Nephron progenitor cell (in vitro differentiated cells): Measurements from ENCODE around the gene NOL7.

Source experiments
- DNase-seq: peaks from one replicate; pipeline ENCODE4 v3.0.0; 2021
- H3K27ac Mint-ChIP-seq: 2 replicates; pipeline ENCODE4 v1.8.0; 2021; ENCODE audit warnings: mild to moderate bottlenecking, moderate library complexity, mixed read lengths
- H3K27me3 Mint-ChIP-seq: 2 replicates; pipeline ENCODE4 v1.8.0; 2021; ENCODE audit warnings: mild to moderate bottlenecking, low read depth, mixed read lengths; ENCODE audit not compliant: poor library complexity
- H3K36me3 Mint-ChIP-seq: 2 replicates; pipeline ENCODE4 v1.8.0; 2021; ENCODE audit warnings: low read depth, mixed read lengths
- H3K4me1 Mint-ChIP-seq: 2 replicates; pipeline ENCODE4 v1.8.0; 2021; ENCODE audit warnings: mixed read lengths
- H3K4me3 Mint-ChIP-seq: 2 replicates; pipeline ENCODE4 v1.8.0; 2021; ENCODE audit warnings: mild to moderate bottlenecking, moderate library complexity, mixed read lengths
- H3K9me3 Mint-ChIP-seq: 2 replicates; pipeline ENCODE4 v1.8.0; 2021; ENCODE audit warnings: mild to moderate bottlenecking, moderate library complexity, mixed read lengths
- CTCF ChIP-seq: fragments of 200-600 bp; sonication (generic); IDR thresholded peaks from 2 replicates; pipeline ENCODE4 v1.5.0; 2021; ENCODE audit warnings: antibody characterized with exemption

The NOL7 gene

GRCh38 chr6:13613029-13613594 is 2.0 kb upstream of the NOL7 start:
- no peak overlapping the region for H3K27ac Mint-ChIP-seq
- H3K27me3 Mint-ChIP-seq, result peaks cover 3% of the 10 kb centered on the region
- no peak for TF ChIP-seq CTCF
- H3K9me3 Mint-ChIP-seq, result no peaks in the 10 kb centered on the region
- H3K36me3 Mint-ChIP-seq, result peaks cover 21% of the 10 kb centered on the region
- H3K4me3 Mint-ChIP-seq, result peak overlapping the region; percentile 99
- no peak for DNase-seq
- peaks cover 42% of the 10 kb centered on the region for H3K4me1 Mint-ChIP-seq

DNA sequence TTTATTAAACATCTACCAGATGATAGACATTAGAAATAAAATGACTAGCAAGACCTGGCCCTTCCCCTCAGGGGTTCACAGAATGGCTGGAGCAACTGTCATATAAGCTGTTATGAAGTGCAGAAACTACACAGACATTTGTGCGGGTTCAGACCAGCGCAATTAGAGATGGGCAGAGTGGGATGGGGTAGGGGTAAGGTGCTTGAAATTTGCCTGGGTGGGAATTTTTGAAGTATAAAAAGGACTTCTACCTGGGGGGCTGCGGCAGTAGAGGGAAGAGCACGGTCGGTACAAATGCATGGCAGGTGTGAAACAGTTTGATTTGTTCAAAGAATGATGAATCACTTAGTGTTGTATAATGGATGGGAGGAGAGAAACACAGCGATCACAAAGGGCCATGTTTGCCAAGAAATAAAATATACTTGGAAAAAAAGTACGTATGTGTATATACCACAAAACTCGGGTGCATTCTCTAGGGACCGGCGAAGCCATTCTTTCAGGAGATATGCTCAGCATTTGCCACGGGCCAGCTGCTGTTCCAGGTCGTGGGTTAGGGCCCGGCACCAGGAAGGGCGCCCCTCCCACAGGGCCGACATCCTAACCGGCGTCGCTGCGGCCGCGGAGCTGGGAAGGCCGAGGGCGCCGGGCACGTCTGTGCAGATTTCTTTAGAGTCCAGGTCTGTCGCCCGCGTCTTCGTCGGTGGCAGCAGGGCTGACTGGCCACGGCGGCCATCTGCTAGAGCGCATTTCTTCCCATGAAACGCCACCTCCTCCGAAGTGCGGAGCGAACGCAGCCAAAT is 809 bp upstream of the NOL7 start:
- Mint-ChIP-seq H3K36me3 (peaks cover 27% of the 10 kb centered on the region), H3K27me3 (peaks cover 3% of the 10 kb centered on the region), H3K4me3 (peak overlapping the region; percentile 99), H3K9me3 (no peaks in the 10 kb centered on the region), H3K4me1 (peaks cover 42% of the 10 kb centered on the region), H3K27ac (peak overlapping the region; percentile 98)
- no peak for TF ChIP-seq CTCF
- peak; percentile 70 for DNase-seq

GRCh38 chr6:13615792-13616120 is 621 bp downstream of the NOL7 start:
- peak; percentile 71 for DNase-seq
- H3K4me3 Mint-ChIP-seq, result peak overlapping the region; percentile 99
- H3K27me3 Mint-ChIP-seq, result no peaks in the 10 kb centered on the region
- TF ChIP-seq CTCF, result no peak
- H3K36me3 Mint-ChIP-seq, result peaks cover 41% of the 10 kb centered on the region
- no peaks in the 10 kb centered on the region for H3K9me3 Mint-ChIP-seq
- H3K4me1 Mint-ChIP-seq, result peaks cover 42% of the 10 kb centered on the region
- peak overlapping the region; percentile 98 for H3K27ac Mint-ChIP-seq

DNA sequence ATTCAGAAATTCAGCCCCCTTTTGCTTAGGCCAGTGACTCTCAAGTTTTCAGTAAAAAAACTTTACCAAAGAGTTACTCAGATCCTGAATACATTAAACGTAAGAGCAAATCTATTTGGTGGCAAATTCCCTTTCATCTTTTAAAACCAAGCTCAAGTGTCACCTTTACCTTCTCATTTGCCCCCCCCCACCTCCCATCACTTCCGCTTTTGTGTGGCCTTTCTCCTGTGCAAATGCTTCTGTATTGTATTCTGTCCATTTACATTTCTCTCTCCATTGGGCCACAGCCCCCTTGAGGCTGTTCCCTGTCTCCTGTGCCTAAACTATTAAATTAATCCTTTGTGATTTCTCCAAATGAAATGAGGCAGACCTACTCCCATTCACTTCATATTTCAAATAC is 1.9 kb downstream of the NOL7 start:
- peaks cover 42% of the 10 kb centered on the region for H3K4me1 Mint-ChIP-seq
- no peaks in the 10 kb centered on the region for H3K9me3 Mint-ChIP-seq
- no peak for TF ChIP-seq CTCF
- peak overlapping the region; percentile 99 for H3K4me3 Mint-ChIP-seq
- no peaks in the 10 kb centered on the region for H3K27me3 Mint-ChIP-seq
- H3K27ac Mint-ChIP-seq, result no peak overlapping the region
- peaks cover 44% of the 10 kb centered on the region for H3K36me3 Mint-ChIP-seq
- DNase-seq, result no peak

- H3K36me3 Mint-ChIP-seq, result peaks cover 56% of the 10 kb centered on the region
- H3K27me3 Mint-ChIP-seq, result no peaks in the 10 kb centered on the region
- peak; percentile 38 for TF ChIP-seq CTCF
- H3K27ac Mint-ChIP-seq, result no peak overlapping the region
- H3K4me3 Mint-ChIP-seq, result no peak overlapping the region
- H3K9me3 Mint-ChIP-seq, result no peaks in the 10 kb centered on the region
- DNase-seq, result no peak
- H3K4me1 Mint-ChIP-seq, result no peaks in the 10 kb centered on the region
Measured at GRCh38 chr6:13624871-13625288, 9.7 kb downstream of the NOL7 start.
